Measurements from ENCODE around the gene GNB1L. TPM values are rescaled to one million over a fixed set of nuclear protein-coding genes. Genes with fewer than 3 reads are reported as not detected.

GNB1L gene
- total RNA-seq, 1 experiment from 2014 or later: 27.0 TPM

- H3K36me3 ChIP-seq (ENCODE audit: low read depth, low read length): no peaks in the 10 kb centered on the region
- no peaks in the 10 kb centered on the region for H3K79me2 ChIP-seq (ENCODE audit: low read length)
- CTCF ChIA-PET: no interaction called here
- H3F3A ChIP-seq (ENCODE audit: low read length, unreplicated experiment): no peaks in the 10 kb centered on the region
- no peaks in the 10 kb centered on the region for H3K4me1 ChIP-seq (ENCODE audit: insufficient read depth, low read length)
- H4K20me1 ChIP-seq (ENCODE audit: low read length): no peaks in the 10 kb centered on the region
- intact Hi-C loops (cut with micrococcal nuclease): no loop called here
- no peak for ATAC-seq
- no peak overlapping the region for H3K27ac ChIP-seq (ENCODE audit: low read length)
- H3K27me3 ChIP-seq (ENCODE audit: low read length): no peaks in the 10 kb centered on the region
- H3K4me3 ChIP-seq (ENCODE audit: low read length): no peak overlapping the region
- H3K9me3 ChIP-seq (ENCODE audit: low read length): no peaks in the 10 kb centered on the region
- DNase-seq: no peak
- no peak overlapping the region for H2AFZ ChIP-seq (ENCODE audit: low read length)
- TF ChIP-seq EZH2 (IDR thresholded peaks at IDR 0.05; ENCODE audit: low read length, unreplicated experiment) (no peak), CTCF (conservative IDR thresholded peaks at IDR 0.05; ENCODE audit: low read depth, low read length) (no peak), EZH2phosphoT487 (IDR thresholded peaks at IDR 0.05; ENCODE audit: borderline replicate concordance, low read length) (no peak)
- no peak overlapping the region for H3K9ac ChIP-seq (ENCODE audit: low read length)
- POLR2A ChIA-PET (ENCODE audit: unreplicated experiment): no interaction called here
- H3K4me2 ChIP-seq (ENCODE audit: low read length): no peak overlapping the region
- BruUV-seq (replicated peaks): no TSS peak
- H3K9me2 ChIP-seq (replicated peaks; ENCODE audit: low read length): no peaks in the 10 kb centered on the region
Measured at GRCh38 chr22:19871023-19871844, 16.6 kb upstream of the GNB1L start.

GRCh38 chr22:19870153-19871022 lies 15.7 kb upstream of the GNB1L start:
- BruUV-seq (replicated peaks): no TSS peak
- no peaks in the 10 kb centered on the region for H3K27me3 ChIP-seq (ENCODE audit: low read length)
- H3K27ac ChIP-seq (ENCODE audit: low read length): no peak overlapping the region
- TF ChIP-seq CTCF (conservative IDR thresholded peaks at IDR 0.05; ENCODE audit: low read depth, low read length): no peak
- no peak for TF ChIP-seq EZH2 (IDR thresholded peaks at IDR 0.05; ENCODE audit: low read length, unreplicated experiment)
- TF ChIP-seq EZH2phosphoT487 (IDR thresholded peaks at IDR 0.05; ENCODE audit: borderline replicate concordance, low read length): no peak
- ChIA-PET POLR2A (ENCODE audit: unreplicated experiment) (no interaction called here), CTCF (no interaction called here)
- ATAC-seq: no peak
- H3K4me2 ChIP-seq (ENCODE audit: low read length): no peak overlapping the region
- no peak overlapping the region for H2AFZ ChIP-seq (ENCODE audit: low read length)
- H3K4me3 ChIP-seq (ENCODE audit: low read length): no peak overlapping the region
- H3K79me2 ChIP-seq (ENCODE audit: low read length): no peaks in the 10 kb centered on the region
- no peak overlapping the region for H3K9ac ChIP-seq (ENCODE audit: low read length)
- intact Hi-C loops (cut with micrococcal nuclease): no loop called here
- no peaks in the 10 kb centered on the region for H3K4me1 ChIP-seq (ENCODE audit: insufficient read depth, low read length)
- no peak for DNase-seq
- H3K36me3 ChIP-seq (ENCODE audit: low read depth, low read length): no peaks in the 10 kb centered on the region
- H4K20me1 ChIP-seq (ENCODE audit: low read length): no peaks in the 10 kb centered on the region
- H3K9me3 ChIP-seq (ENCODE audit: low read length): no peaks in the 10 kb centered on the region
- H3K9me2 ChIP-seq (replicated peaks; ENCODE audit: low read length): no peaks in the 10 kb centered on the region
- no peaks in the 10 kb centered on the region for H3F3A ChIP-seq (ENCODE audit: low read length, unreplicated experiment)
